ENCODE results near the gene SOX6.

DNA sequence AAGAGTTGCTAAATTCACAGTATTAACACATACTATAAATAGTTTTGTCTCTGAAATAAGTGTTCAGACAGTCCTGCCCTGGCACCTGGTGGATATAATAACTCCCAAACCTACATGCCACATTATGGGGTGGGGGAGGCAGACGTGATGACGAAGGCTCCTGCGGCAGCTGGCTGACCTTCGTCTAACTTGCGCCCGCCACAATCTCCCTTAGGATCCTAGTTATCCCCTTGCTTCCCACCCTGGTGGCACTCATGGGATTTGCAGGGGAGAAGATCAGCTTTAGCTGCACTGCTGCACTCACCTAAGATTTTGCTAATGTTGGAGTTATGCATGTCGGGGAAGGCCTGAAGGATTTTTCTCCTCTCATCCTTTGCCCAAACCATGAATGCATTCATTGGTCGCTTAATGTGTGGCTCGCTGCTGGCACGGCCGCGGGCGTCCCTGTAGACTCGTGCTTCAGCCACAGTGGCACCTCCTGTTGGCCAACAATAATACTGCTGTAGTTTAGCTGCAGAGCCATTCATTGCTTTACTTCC is 367.6 kb downstream of the SOX6 start:
- TF ChIP-seq EZH2 (optimal IDR thresholded peaks at IDR 0.05; ENCODE audit: low read depth, low read length) (no peak), EZH2phosphoT487 (IDR thresholded peaks at IDR 0.05; ENCODE audit: low read length) (no peak)
- TF ChIP-seq, protein P1, sequence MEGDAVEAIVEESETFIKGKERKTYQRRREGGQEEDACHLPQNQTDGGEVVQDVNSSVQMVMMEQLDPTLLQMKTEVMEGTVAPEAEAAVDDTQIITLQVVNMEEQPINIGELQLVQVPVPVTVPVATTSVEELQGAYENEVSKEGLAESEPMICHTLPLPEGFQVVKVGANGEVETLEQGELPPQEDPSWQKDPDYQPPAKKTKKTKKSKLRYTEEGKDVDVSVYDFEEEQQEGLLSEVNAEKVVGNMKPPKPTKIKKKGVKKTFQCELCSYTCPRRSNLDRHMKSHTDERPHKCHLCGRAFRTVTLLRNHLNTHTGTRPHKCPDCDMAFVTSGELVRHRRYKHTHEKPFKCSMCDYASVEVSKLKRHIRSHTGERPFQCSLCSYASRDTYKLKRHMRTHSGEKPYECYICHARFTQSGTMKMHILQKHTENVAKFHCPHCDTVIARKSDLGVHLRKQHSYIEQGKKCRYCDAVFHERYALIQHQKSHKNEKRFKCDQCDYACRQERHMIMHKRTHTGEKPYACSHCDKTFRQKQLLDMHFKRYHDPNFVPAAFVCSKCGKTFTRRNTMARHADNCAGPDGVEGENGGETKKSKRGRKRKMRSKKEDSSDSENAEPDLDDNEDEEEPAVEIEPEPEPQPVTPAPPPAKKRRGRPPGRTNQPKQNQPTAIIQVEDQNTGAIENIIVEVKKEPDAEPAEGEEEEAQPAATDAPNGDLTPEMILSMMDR (IDR thresholded peaks at IDR 0.05; ENCODE audit: low read length), result no peak

Measured in MM.1S (cell line).